ENCODE results near the gene LCN6.
"Not testable (repeated sequence)": the region's sequence is repeated elsewhere in the genome, so short reads cannot be mapped to it uniquely, and the experiment has no call there.

Gene LCN6, protein sequence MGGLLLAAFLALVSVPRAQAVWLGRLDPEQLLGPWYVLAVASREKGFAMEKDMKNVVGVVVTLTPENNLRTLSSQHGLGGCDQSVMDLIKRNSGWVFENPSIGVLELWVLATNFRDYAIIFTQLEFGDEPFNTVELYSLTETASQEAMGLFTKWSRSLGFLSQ

GRCh38 chr9:136748201-136748600 is at the start of gene LCN6:
Gene LCN6 (minus strand): TSS chr9:136748525. CDS start chr9:136748483, 42 bp downstream.
- Mint-ChIP-seq H3K9me3 (peaks cover 14% of the 10 kb centered on the region), H3K4me3 (no peak within 1 kb of the TSS), H3K4me1 (no peaks in the 10 kb centered on the region), H3K27ac (no peak within 1 kb of the TSS), H3K36me3 (ENCODE audit: low read depth) (no peaks in the 10 kb centered on the region), H3K27me3 (ENCODE audit: low read depth) (no peaks in the 10 kb centered on the region)
- TF ChIP-seq, protein P1, sequence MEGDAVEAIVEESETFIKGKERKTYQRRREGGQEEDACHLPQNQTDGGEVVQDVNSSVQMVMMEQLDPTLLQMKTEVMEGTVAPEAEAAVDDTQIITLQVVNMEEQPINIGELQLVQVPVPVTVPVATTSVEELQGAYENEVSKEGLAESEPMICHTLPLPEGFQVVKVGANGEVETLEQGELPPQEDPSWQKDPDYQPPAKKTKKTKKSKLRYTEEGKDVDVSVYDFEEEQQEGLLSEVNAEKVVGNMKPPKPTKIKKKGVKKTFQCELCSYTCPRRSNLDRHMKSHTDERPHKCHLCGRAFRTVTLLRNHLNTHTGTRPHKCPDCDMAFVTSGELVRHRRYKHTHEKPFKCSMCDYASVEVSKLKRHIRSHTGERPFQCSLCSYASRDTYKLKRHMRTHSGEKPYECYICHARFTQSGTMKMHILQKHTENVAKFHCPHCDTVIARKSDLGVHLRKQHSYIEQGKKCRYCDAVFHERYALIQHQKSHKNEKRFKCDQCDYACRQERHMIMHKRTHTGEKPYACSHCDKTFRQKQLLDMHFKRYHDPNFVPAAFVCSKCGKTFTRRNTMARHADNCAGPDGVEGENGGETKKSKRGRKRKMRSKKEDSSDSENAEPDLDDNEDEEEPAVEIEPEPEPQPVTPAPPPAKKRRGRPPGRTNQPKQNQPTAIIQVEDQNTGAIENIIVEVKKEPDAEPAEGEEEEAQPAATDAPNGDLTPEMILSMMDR (IDR thresholded peaks at IDR 0.05; ENCODE audit: unreplicated experiment in 3 of 3): no peak

DNA sequence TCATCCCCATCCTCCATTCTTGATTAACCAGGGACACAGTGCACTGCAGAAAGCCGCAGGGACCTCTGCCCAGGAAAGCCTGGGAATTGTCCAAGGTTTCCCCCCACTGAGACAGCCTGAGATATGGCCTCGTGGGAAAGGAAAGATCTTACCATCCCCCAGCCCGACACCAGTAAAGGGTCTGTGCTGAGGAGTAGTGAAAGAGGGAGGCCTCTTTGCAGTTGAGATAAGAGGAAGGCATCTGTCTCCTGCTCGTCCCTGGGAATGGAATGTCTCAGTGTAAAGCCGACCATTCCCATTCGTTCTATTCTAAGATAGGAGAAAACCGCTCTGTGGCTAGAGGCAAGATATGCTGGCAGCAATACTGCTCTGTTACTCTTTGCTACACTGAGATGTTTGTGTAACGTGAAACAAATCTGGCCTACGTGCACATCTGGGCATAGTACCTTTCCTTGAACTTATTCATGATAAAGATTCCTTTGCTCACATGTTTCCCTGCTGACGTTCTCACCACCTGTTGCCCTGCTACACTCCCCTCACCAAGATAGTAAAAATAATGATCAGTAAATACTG is 48.5 kb upstream of the LCN6 start:
- Mint-ChIP-seq H3K4me3 (peak overlapping the region; percentile 63 to 80 (median 75)), H3K4me1 (peaks cover 33% of the 10 kb centered on the region), H3K27me3 (ENCODE audit: low read depth) (peaks cover 18% of the 10 kb centered on the region), H3K27ac (peak overlapping the region; percentile 98 to 100 (median 100))
- H3K36me3 Mint-ChIP-seq (ENCODE audit: low read depth); H3K9me3 Mint-ChIP-seq: not testable (repeated sequence)

DNA sequence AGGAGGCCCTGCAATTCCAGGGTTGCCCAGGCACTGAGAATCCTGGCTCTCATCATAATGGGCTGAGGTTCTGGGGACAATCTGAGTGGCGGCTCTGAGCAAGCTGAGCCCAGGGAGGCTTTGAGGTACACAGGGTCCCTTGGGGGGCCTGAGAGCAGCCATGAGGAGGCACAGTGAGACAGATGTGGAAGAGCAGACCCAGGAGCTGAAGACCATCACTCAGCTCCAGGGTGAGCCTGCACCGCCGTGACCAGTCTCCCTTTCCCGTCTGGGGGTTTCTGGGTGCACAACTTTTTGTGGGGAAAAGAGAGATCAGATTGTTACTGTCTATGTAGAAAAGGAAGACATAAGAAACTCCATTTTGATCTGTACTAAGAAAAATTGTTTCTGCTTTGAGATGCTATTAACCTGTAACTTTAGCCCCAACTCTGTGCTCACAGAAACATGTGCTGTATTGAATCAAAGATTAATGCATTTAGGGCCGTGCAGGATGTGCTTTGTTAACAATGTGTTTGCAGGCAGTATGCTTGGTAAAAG is 48.0 kb upstream of the LCN6 start, which contains the start of gene CCDC183:
Gene CCDC183, plus strand, starts transcription at position 101 of the 537 bp plus-strand sequence. Its CDS starts 60 bp downstream, at position 161.
- peak within 1 kb of the TSS; percentile 63 to 80 (median 75) for H3K4me3 Mint-ChIP-seq
- H3K27me3 Mint-ChIP-seq (ENCODE audit: low read depth): peaks cover 14% of the 10 kb centered on the region
- peaks cover 33% of the 10 kb centered on the region for H3K4me1 Mint-ChIP-seq
- H3K36me3 Mint-ChIP-seq (ENCODE audit: low read depth): peaks cover 5% of the 10 kb centered on the region
- H3K9me3 Mint-ChIP-seq: no peaks in the 10 kb centered on the region
- TF ChIP-seq, protein P1 (IDR thresholded peaks at IDR 0.05; ENCODE audit: unreplicated experiment in 3 of 3): no peak
- peak within 1 kb of the TSS; percentile 98 to 100 (median 100) for H3K27ac Mint-ChIP-seq

DNA sequence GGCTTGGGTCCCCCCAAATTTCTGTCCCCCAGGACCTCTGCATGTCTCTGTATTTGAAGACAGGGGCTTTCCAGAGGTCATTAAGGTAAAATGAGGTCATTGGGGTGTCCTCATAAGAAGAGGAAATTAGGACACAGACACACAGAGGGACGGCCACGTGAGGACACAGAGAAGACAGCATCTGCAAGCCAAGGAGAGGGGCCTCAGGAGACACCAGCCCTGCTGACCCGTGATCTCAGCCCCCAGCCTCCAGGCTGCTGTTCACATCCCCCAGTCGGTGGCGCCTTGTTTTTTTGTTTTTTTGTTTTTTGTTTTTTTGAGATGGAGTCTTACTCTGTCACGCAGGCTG is 46.6 kb upstream of the LCN6 start:
- H3K4me1 Mint-ChIP-seq: peaks cover 31% of the 10 kb centered on the region
- H3K36me3 Mint-ChIP-seq (ENCODE audit: low read depth): peaks cover 5% of the 10 kb centered on the region
- no peak overlapping the region for H3K4me3 Mint-ChIP-seq
- H3K9me3 Mint-ChIP-seq: no peaks in the 10 kb centered on the region
- peak overlapping the region; percentile 60 to 69 (median 66) for H3K27ac Mint-ChIP-seq
- TF ChIP-seq, protein P1 (IDR thresholded peaks at IDR 0.05; ENCODE audit: unreplicated experiment in 3 of 3): no peak
- peaks cover under 1% of the 10 kb centered on the region for H3K27me3 Mint-ChIP-seq (ENCODE audit: low read depth)

DNA sequence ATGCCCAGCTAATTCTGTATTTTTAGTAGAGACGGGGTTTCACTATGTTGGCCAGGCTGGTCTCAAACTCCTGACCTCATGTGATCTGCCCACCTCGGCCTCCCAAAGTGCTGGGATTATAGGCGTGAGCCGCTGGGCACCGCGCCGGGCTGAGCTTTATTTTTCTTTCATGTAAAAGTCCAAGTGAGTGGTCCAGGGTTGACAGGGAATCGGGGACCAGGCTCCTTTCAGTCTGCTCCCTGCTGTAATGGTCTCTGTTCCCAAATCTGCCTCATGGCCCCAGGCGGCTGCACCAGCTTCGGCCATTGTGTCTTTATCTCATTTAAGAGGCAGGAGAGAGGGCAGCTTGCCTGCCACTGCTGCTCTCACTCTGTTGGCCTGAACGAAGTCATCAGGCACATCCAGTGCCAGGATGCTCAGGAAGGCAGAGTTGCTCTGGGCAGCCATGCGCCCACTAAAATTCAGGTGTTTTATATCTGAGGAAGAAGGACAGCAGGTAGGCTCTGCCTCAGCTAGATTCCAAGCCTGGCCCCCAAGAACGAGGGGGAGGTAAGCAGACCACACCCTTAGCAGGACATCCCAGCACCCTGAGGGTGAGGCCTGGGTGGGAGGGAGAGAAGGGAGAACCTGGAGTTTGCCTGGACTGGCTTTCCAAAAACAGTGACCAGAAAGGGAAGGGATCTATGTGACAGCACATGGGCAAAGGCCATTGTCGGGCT is 46.1 kb upstream of the LCN6 start:
- Mint-ChIP-seq H3K36me3 (ENCODE audit: low read depth) (peaks cover 5% of the 10 kb centered on the region), H3K27me3 (ENCODE audit: low read depth) (no peaks in the 10 kb centered on the region), H3K27ac (peak overlapping the region; percentile 60 to 69 (median 66)), H3K4me3 (peak overlapping the region; percentile 6 to 60 (median 26)), H3K4me1 (peaks cover 33% of the 10 kb centered on the region), H3K9me3 (no peaks in the 10 kb centered on the region)
- TF ChIP-seq, protein P1 (IDR thresholded peaks at IDR 0.05; ENCODE audit: unreplicated experiment in 3 of 3): no peak
